ENCODE data around the gene MED19. TPM values are rescaled to one million over a fixed set of nuclear protein-coding genes. Genes with fewer than 3 reads are reported as not detected.
A peak's percentile ranks its signal among the peaks of the same experiment; 100 is the strongest.
"Not testable (repeated sequence)": the region's sequence is repeated elsewhere in the genome, so short reads cannot be mapped to it uniquely, and the experiment has no call there.

MED19 gene
- polyA plus RNA-seq (2013, experiment 1 of 2; ENCODE audit: insufficient read length), result 18.4 TPM
- 20.6 TPM for polyA plus RNA-seq (2013, experiment 2 of 2; ENCODE audit: insufficient read length)

- peak; percentile 61 for DNase-seq
Measured at GRCh38 chr11:57711414-57712255, at the start of gene MED19. TSS of gene MED19 (minus strand) at chr11:57712215. CDS start at chr11:57712179, 36 bp downstream.

GRCh38 chr11:57758174-57758573 is 46.2 kb upstream of the MED19 start:
- no peak for DNase-seq

- no peak for DNase-seq
Measured at GRCh38 chr11:57752954-57753353, 40.9 kb upstream of the MED19 start.

GRCh38 chr11:57751676-57752253 is 39.8 kb upstream of the MED19 start, which contains the start of gene BTBD18:
TSS of gene BTBD18 (minus strand) at chr11:57751819. CDS start at chr11:57751188, 631 bp downstream.
- DNase-seq, result peak; percentile 56

- DNase-seq, result no peak
Measured at GRCh38 chr11:57751176-57751575, 39.2 kb upstream of the MED19 start.

GRCh38 chr11:57746920-57747319 is 34.9 kb upstream of the MED19 start:
- no peak for DNase-seq

GRCh38 chr11:57745206-57745605 is 33.2 kb upstream of the MED19 start:
- DNase-seq, result no peak

GRCh38 chr11:57744357-57744756 is 32.3 kb upstream of the MED19 start:
- DNase-seq, result no peak

GRCh38 chr11:57742087-57742452 is 30.1 kb upstream of the MED19 start:
- no peak for DNase-seq

- DNase-seq, result peak; percentile 97
Measured at GRCh38 chr11:57741132-57742086, 29.4 kb upstream of the MED19 start, which contains the start of gene SELENOH. TSS of gene SELENOH (plus strand) at chr11:57741491. CDS start at chr11:57741596, 105 bp downstream.

- no peak for DNase-seq
Measured at GRCh38 chr11:57735619-57736298, 23.7 kb upstream of the MED19 start.

- DNase-seq, result no peak
Measured at GRCh38 chr11:57732661-57733060, 20.6 kb upstream of the MED19 start.

- DNase-seq, result no peak
Measured at GRCh38 chr11:57729479-57729878, 17.5 kb upstream of the MED19 start.

GRCh38 chr11:57728829-57729228 is 16.8 kb upstream of the MED19 start:
- no peak for DNase-seq

GRCh38 chr11:57727185-57727584 is 15.2 kb upstream of the MED19 start:
- DNase-seq, result no peak

GRCh38 chr11:57716726-57717125 is 4.7 kb upstream of the MED19 start:
- not testable (repeated sequence) for DNase-seq

GRCh38 chr11:57713835-57714234 is 1.8 kb upstream of the MED19 start:
- no peak for DNase-seq

GRCh38 chr11:57712256-57713150 is 488 bp upstream of the MED19 start, which contains the start of gene TMX2:
TSS of gene TMX2 (plus strand) at chr11:57712593. CDS start at chr11:57712619, 26 bp downstream.
- DNase-seq, result peak; percentile 99

- DNase-seq, result no peak
Measured at GRCh38 chr11:57709802-57710367, 2.1 kb downstream of the MED19 start.

- not testable (repeated sequence) for DNase-seq
Measured at GRCh38 chr11:57705432-57705831, 6.6 kb downstream of the MED19 start.

Measured in fibroblast of skin of scalp (primary cell).